ENCODE results near the gene MAP1LC3C.

DNA sequence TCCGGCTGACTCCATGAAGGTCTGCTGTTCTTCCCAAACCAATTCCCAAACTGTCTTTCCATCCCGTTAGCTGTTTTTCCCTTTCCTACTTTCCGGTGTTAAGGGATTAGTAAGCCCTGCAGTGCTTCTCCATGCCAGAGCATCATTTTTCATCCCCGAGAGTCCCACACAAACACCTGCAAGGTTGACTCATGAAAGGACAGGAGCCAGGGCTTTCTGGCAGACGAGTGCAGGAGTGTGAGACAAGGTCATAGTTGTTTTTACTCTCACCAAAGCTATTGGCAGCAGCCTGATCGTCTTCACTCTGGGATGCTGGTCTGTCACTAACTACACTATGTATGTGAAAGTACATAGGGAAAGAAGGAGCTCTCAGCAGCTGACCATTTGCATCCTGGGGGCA, 51.5 kb downstream of the MAP1LC3C start:
- TF ChIP-seq STAT3 (IDR thresholded peaks at IDR 0.05; ENCODE audit: low read depth, low read length) (no peak), POLR2A (IDR thresholded peaks at IDR 0.05; ENCODE audit: low read depth, low read length) (no peak), RFX5 (IDR thresholded peaks at IDR 0.05; ENCODE audit: low read depth, low read length) (no peak)
